GM19239 (cell line): Measurements from ENCODE around the gene MSH2.

ENCODE experiments used
- DNase-seq: peaks from one replicate; pipeline ENCODE4 v3.0.0; 2011; ENCODE audit warnings: low spot score; ENCODE audit not compliant: insufficient read length
- FAIRE-seq: peaks from 2 replicates; lab custom pipeline; 2011; peaks lifted over from hg19 to GRCh38; lab: Jason Lieb, UNC

MSH2 gene

GRCh38 chr2:47503481-47504070 lies 100.6 kb downstream of the MSH2 start:
- FAIRE-seq = peak; percentile 66

GRCh38 chr2:47504174-47504810 lies 101.3 kb downstream of the MSH2 start:
- no peak for DNase-seq
- peak; percentile 74 for FAIRE-seq

More at GRCh38 chr2:47503481-47504070, 100.6 kb downstream of the MSH2 start:
- no peak for DNase-seq

GRCh38 chr2:47506024-47506423 lies 103.1 kb downstream of the MSH2 start:
- FAIRE-seq (no peak), DNase-seq (no peak)

GRCh38 chr2:47506436-47506835 lies 103.5 kb downstream of the MSH2 start:
- FAIRE-seq (no peak), DNase-seq (no peak)

- no peak for FAIRE-seq
- DNase-seq = no peak
Measured at GRCh38 chr2:47508080-47508479, 105.1 kb downstream of the MSH2 start.

- FAIRE-seq (no peak), DNase-seq (no peak)
Measured at GRCh38 chr2:47508641-47509040, 105.7 kb downstream of the MSH2 start.

GRCh38 chr2:47509250-47509649 lies 106.3 kb downstream of the MSH2 start:
- FAIRE-seq (no peak), DNase-seq (no peak)

GRCh38 chr2:47509821-47510385 lies 106.9 kb downstream of the MSH2 start:
- FAIRE-seq (no peak), DNase-seq (no peak)

GRCh38 chr2:47510745-47511144 lies 107.8 kb downstream of the MSH2 start:
- DNase-seq (no peak), FAIRE-seq (no peak)

GRCh38 chr2:47512581-47513083 lies 109.7 kb downstream of the MSH2 start:
- FAIRE-seq (no peak), DNase-seq (no peak)

GRCh38 chr2:47513981-47514520 lies 111.1 kb downstream of the MSH2 start:
- FAIRE-seq (no peak), DNase-seq (no peak)

- DNase-seq (no peak), FAIRE-seq (no peak)
Measured at GRCh38 chr2:47516360-47517104, 113.6 kb downstream of the MSH2 start.

- no peak for FAIRE-seq
- DNase-seq = no peak
Measured at GRCh38 chr2:47518497-47519146, 115.7 kb downstream of the MSH2 start.

GRCh38 chr2:47519147-47519537 lies 116.2 kb downstream of the MSH2 start:
- DNase-seq (no peak), FAIRE-seq (no peak)

GRCh38 chr2:47519604-47520301 lies 116.8 kb downstream of the MSH2 start:
- FAIRE-seq = no peak
- no peak for DNase-seq

- no peak for FAIRE-seq
- no peak for DNase-seq
Measured at GRCh38 chr2:47520302-47520630, 117.3 kb downstream of the MSH2 start.

GRCh38 chr2:47520825-47521665 lies 118.1 kb downstream of the MSH2 start:
- peak; percentile 91 for DNase-seq
- FAIRE-seq = peak; percentile 70

- FAIRE-seq (no peak), DNase-seq (no peak)
Measured at GRCh38 chr2:47521666-47522285, 118.8 kb downstream of the MSH2 start.
